ENCODE results near the gene TCP1. TPM values are rescaled to one million over a fixed set of nuclear protein-coding genes. Genes with fewer than 3 reads are reported as not detected.

TCP1 gene
- 10 to 100 TPM; 55.7 to 81.5 TPM for total RNA-seq

GRCh38 chr6:159789377-159790148 lies at the start of gene TCP1:
TCP1 (minus strand) TSS chr6:159789602; CDS start chr6:159789468, 134 bp downstream.
- intact Hi-C loops (cut with DNase I): no loop called here
- Histone ChIP-seq H3K36me3 (replicated peaks in 1 of 2; ENCODE audit: insufficient read depth in 1 of 2, low read depth in 2 of 2) (peaks cover 0 to 12% of the 10 kb centered on the region in 2 donors), H3K9me3 (no peaks in the 10 kb centered on the region), H3K27ac (peak within 1 kb of the TSS; percentile 93 to 100 (median 98)), H3K27me3 (no peaks in the 10 kb centered on the region), H3K4me1 (peaks cover 50% of the 10 kb centered on the region), H3K4me3 (peak within 1 kb of the TSS; percentile 96 to 98)
- peak; percentile 96 to 97 (median 97) for TF ChIP-seq POLR2A (IDR thresholded peaks at IDR 0.05)
- TF ChIP-seq CTCF (IDR thresholded peaks at IDR 0.05): peak in 1 of 7 experiments; percentile 19
- ATAC-seq: peak; percentile 90
- WGBS, 2 donors: 0% methylated on average over 37 to 45 of the region's 64 CpGs
- peak; percentile 100 for DNase-seq

GRCh38 chr6:159838020-159838744 lies 48.8 kb upstream of the TCP1 start:
- intact Hi-C loops (cut with DNase I): no loop called here
- Histone ChIP-seq H3K27me3 (no peaks in the 10 kb centered on the region), H3K36me3 (replicated peaks in 1 of 2; ENCODE audit: insufficient read depth in 1 of 2, low read depth in 2 of 2) (no peaks in the 10 kb centered on the region), H3K9me3 (no peaks in the 10 kb centered on the region), H3K4me3 (no peak overlapping the region), H3K27ac (no peak overlapping the region), H3K4me1 (no peaks in the 10 kb centered on the region)
- TF ChIP-seq POLR2A (IDR thresholded peaks at IDR 0.05) (no peak), CTCF (IDR thresholded peaks at IDR 0.05) (no peak)
- 71 to 72% methylated on average over 7 of the region's 7 CpGs for WGBS, 2 donors
- DNase-seq (no peak), ATAC-seq (no peak)

- 72 to 81% methylated on average over 8 of the region's 8 CpGs for WGBS, 2 donors
These were observed 48.1 kb upstream of the TCP1 start for GRCh38 chr6:159837511-159837910.

GRCh38 chr6:159836718-159837490 lies 47.5 kb upstream of the TCP1 start:
- H3K36me3 ChIP-seq (replicated peaks in 1 of 2; ENCODE audit: insufficient read depth in 1 of 2, low read depth in 2 of 2): no peaks in the 10 kb centered on the region
- WGBS, 2 donors: 75 to 79% methylated on average over 25 to 29 of the region's 29 CpGs
- intact Hi-C loops (cut with DNase I): no loop called here
- ATAC-seq (peak; percentile 38), DNase-seq (no peak)
- H3K27ac ChIP-seq: no peak overlapping the region
- no peak for TF ChIP-seq POLR2A (IDR thresholded peaks at IDR 0.05)
- TF ChIP-seq CTCF (IDR thresholded peaks at IDR 0.05): no peak
- H3K9me3 ChIP-seq: no peaks in the 10 kb centered on the region
- H3K4me3 ChIP-seq: no peak overlapping the region
- H3K27me3 ChIP-seq: no peaks in the 10 kb centered on the region
- no peaks in the 10 kb centered on the region for H3K4me1 ChIP-seq

More at GRCh38 chr6:159837511-159837910, 48.1 kb upstream of the TCP1 start:
- DNase-seq (no peak), ATAC-seq (no peak)
- H3K36me3 ChIP-seq (replicated peaks in 1 of 2; ENCODE audit: insufficient read depth in 1 of 2, low read depth in 2 of 2): no peaks in the 10 kb centered on the region
- no peak overlapping the region for H3K27ac ChIP-seq
- no peaks in the 10 kb centered on the region for H3K4me1 ChIP-seq
- no peaks in the 10 kb centered on the region for H3K9me3 ChIP-seq
- intact Hi-C loops (cut with DNase I): no loop called here
- H3K27me3 ChIP-seq: no peaks in the 10 kb centered on the region
- no peak for TF ChIP-seq POLR2A (IDR thresholded peaks at IDR 0.05)
- TF ChIP-seq CTCF (IDR thresholded peaks at IDR 0.05): no peak
- no peak overlapping the region for H3K4me3 ChIP-seq
